BLaER1 treated with 17β-estradiol and CSF1 and Interleukin-3, amounts not matched to agents 10 nM and 100 nM (cell line): ENCODE data around the gene ZIC4.

Experiments
- H3K27ac ChIP-seq, 11 experiments: shearing (Covaris generic); formaldehyde crosslinking; 2 replicates each; pipeline ENCODE4 v1.8.1; 2022
- H3K27me3 ChIP-seq, 11 experiments: shearing (Covaris generic); formaldehyde crosslinking; 2 replicates each; pipeline ENCODE4 v1.8.1; 2022
- H3K36me3 ChIP-seq, 11 experiments: shearing (Covaris generic); formaldehyde crosslinking; 2 replicates each; pipeline ENCODE4 v1.8.1; 2022
- H3K4me1 ChIP-seq, 10 experiments: shearing (Covaris generic); formaldehyde crosslinking; 2 replicates each; pipeline ENCODE4 v1.8.1; 2022
- H3K4me2 ChIP-seq, 11 experiments: shearing (Covaris generic); formaldehyde crosslinking; 2 replicates each; pipeline ENCODE4 v1.8.1; 2022
- H3K4me3 ChIP-seq, 10 experiments: shearing (Covaris generic); formaldehyde crosslinking; 2 replicates each; pipeline ENCODE4 v1.8.1; 2022
- H3K9ac ChIP-seq, 11 experiments: shearing (Covaris generic); formaldehyde crosslinking; 2 replicates each; pipeline ENCODE4 v1.8.1; 2022
- H3K9me3 ChIP-seq, 11 experiments: shearing (Covaris generic); formaldehyde crosslinking; replicated peaks in 1 of 11; 2 replicates each; pipeline ENCODE4 v1.8.1; 2022
- H4K20me1 ChIP-seq, 11 experiments: shearing (Covaris generic); formaldehyde crosslinking; 2 replicates each; pipeline ENCODE4 v1.8.1; 2022
- Cebpa-rat ChIP-seq, 11 experiments: shearing (Covaris generic); IDR thresholded peaks; 2 replicates each; pipeline ENCODE4 v1.8.1; 2022

Gene ZIC4

GRCh38 chr3:147408188-147409100 lies 2.1 kb upstream of the ZIC4 start:
- Histone ChIP-seq H3K27me3 (peaks cover 99 to 100% (median 100%) of the 10 kb centered on the region in 11 experiments), H3K4me2 (peak overlapping the region in 2 of 11 experiments; percentile 1 to 16; a peak in 1 of 22 replicates), H3K36me3 (no peaks in the 10 kb centered on the region), H3K4me1 (peaks cover 12 to 22% (median 19%) of the 10 kb centered on the region in 10 experiments), H4K20me1 (peaks cover 0 to 28% (median 14%) of the 10 kb centered on the region in 11 experiments; a peak in 8 of 22 replicates), H3K27ac (no peak overlapping the region), H3K9me3 (peaks cover 55 to 90% (median 74%) of the 10 kb centered on the region in 11 experiments), H3K9ac (no peak overlapping the region), H3K4me3 (no peak overlapping the region; a peak in 2 of 20 replicates)
- no peak for TF ChIP-seq Cebpa-rat (IDR thresholded peaks at IDR 0.05)

- Histone ChIP-seq H4K20me1 (peaks cover 0 to 22% (median 8%) of the 10 kb centered on the region in 11 experiments; a peak in 8 of 22 replicates), H3K9ac (no peak overlapping the region), H3K4me2 (peak overlapping the region in 10 of 11 experiments; percentile 47 to 71 (median 58); a peak in 15 of 22 replicates), H3K27ac (no peak overlapping the region), H3K9me3 (peaks cover 47 to 82% (median 67%) of the 10 kb centered on the region in 11 experiments), H3K4me1 (peaks cover 12 to 24% (median 21%) of the 10 kb centered on the region in 10 experiments), H3K36me3 (no peaks in the 10 kb centered on the region), H3K27me3 (peaks cover 98 to 100% (median 100%) of the 10 kb centered on the region in 11 experiments), H3K4me3 (0 out of 20 replicates have a peak overlapping the region, but pooled peaks of 1 of the 10 experiments have one; percentile 12)
- no peak for TF ChIP-seq Cebpa-rat (IDR thresholded peaks at IDR 0.05)
Observed at GRCh38 chr3:147407498-147408187, 1.3 kb upstream of the ZIC4 start.

DNA sequence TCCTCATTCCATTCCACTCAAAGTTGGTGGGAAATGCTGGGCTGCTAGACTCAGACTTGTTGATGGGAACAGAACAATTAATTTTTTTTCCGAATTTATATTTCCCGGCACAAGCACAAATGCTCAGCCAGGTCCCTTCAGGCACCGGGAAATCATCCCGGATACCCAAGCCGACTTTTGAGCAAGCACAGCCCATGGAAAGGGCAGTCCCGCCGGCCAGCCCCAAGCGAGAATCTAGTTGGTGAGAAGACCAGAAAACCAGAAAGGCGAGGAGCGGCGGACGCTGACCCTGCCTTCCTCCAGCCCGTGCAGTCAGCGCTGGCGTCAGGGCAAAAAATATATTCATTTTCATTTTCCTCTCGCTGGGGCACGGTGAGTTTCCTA lies 763 bp upstream of the ZIC4 start:
- H3K36me3 ChIP-seq, result no peaks in the 10 kb centered on the region
- H3K27me3 ChIP-seq, result peaks cover 98 to 100% (median 100%) of the 10 kb centered on the region in 11 experiments
- H4K20me1 ChIP-seq, result peaks cover 0 to 19% (median 5%) of the 10 kb centered on the region in 11 experiments; a peak in 7 of 22 replicates
- no peak overlapping the region for H3K9ac ChIP-seq
- H3K27ac ChIP-seq, result no peak overlapping the region
- TF ChIP-seq Cebpa-rat (IDR thresholded peaks at IDR 0.05), result no peak
- peak overlapping the region in 2 of 10 experiments; percentile 11 to 12; a peak in 1 of 20 replicates for H3K4me3 ChIP-seq
- H3K4me1 ChIP-seq, result peaks cover 12 to 29% (median 21%) of the 10 kb centered on the region in 10 experiments
- peaks cover 42 to 77% (median 61%) of the 10 kb centered on the region in 11 experiments for H3K9me3 ChIP-seq
- H3K4me2 ChIP-seq, result peak overlapping the region; percentile 47 to 71 (median 60)

DNA sequence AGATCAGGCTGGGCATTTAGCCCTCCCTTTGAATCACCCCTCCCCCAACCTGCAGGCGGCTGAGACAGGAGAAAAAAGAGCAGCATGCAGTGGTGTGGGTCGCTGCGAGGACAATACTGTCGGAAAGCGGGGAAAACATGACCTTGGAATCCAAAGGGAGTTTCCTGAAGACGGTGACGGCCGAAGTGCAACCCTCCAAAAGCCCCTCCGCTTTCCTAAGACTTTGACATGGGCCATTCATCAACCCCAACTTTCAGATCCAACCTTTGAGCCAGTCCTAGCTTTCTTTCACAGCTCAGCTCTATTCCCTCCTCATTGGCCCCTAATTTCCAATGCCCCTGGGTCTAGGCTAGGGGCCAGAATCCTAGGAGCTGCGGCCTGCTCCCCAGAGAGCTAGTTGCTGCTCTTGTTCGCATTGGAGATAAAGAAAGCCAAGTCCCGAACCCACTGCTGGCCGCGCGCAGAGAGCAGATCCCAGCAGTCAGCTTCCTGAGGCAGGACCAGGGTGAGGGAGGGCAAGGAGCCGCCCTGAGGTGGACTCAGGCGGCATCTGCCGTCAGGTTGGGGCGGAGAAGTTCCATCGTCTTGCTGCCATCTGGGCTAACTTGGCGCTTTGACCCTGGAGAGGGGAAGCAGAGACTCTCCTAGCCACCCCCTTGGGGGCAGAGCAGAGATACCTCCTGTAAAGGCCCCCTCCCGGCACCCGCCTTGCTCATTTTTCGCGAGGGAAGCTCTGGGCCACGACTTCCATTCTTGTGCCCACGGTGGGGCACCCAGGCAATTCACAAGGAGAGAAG lies 914 bp downstream of the ZIC4 start:
- Histone ChIP-seq H3K27ac (no peak overlapping the region), H4K20me1 (peaks cover 0 to 16% (median 5%) of the 10 kb centered on the region in 11 experiments; a peak in 7 of 22 replicates), H3K9me3 (peaks cover 29 to 61% (median 45%) of the 10 kb centered on the region in 11 experiments), H3K9ac (no peak overlapping the region), H3K36me3 (no peaks in the 10 kb centered on the region), H3K4me3 (no peak overlapping the region), H3K27me3 (peaks cover 86 to 100% (median 97%) of the 10 kb centered on the region in 11 experiments), H3K4me1 (peaks cover 12 to 27% (median 16%) of the 10 kb centered on the region in 10 experiments), H3K4me2 (peak overlapping the region in 4 of 11 experiments; percentile 49 to 71 (median 66); a peak in 5 of 22 replicates)
- no peak for TF ChIP-seq Cebpa-rat (IDR thresholded peaks at IDR 0.05)

DNA sequence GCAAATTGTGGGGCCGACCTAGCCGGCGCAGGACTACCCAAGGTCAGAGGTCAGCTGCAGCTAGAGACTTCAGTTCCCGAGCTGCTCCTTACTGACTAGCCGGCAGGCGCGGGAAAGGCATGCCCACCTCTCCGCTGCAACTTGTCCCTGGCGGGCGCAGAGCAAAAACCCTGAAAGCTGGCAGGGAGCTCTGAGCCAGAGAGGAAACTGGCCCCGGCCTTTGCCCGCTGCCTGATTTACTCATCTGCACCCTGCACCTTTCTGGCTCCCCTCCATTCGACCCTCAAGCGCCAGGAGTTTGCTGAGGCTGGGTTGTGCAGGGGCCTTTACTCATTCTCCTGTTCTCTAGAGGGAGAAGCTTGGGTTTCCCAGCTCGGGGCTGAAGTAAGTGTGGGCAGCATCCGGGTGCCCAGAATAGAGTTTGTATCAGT lies 1.5 kb downstream of the ZIC4 start:
- TF ChIP-seq Cebpa-rat (IDR thresholded peaks at IDR 0.05), result no peak

DNA sequence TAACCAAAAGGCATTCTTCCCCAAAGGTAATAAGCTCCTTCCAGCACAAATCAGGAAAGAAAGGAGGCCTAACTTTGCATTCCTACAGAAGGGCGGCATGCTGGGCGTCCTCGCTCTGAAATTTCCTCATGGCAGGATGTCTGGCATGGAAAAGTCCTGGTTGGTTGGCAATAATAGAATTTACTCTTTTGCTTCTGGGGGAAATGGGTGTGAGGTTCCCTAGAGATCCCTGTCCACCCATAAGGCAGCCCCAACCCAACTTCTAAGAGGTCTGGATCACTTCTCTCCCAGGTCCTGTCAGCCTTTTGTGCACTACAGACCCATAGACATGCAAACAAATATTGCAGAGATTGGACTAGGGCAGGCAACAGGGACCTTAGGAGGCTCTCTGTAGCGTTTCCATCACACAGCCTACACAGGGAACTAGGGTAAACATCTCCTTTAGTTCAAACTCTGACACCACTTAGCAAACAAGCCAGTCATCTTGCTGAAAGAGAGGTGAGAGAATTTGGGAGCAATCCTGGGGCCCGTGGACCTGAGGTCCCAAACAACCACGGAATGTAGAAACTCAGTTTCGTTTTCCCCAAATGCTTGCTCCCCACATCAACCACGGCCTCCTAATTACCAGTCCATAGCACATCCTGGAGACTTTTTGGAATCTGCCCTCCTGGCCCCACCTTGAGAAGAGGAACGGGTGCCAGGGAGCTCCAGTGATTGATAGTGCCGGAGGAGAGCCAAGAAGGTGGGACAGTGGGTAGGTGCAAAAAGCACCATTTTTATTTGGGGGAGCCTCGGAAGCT lies 2.1 kb downstream of the ZIC4 start:
- H3K27me3 ChIP-seq, result peaks cover 73 to 91% (median 84%) of the 10 kb centered on the region in 11 experiments
- no peak overlapping the region for H3K4me2 ChIP-seq
- H4K20me1 ChIP-seq, result peaks cover 0 to 16% (median 5%) of the 10 kb centered on the region in 11 experiments; a peak in 7 of 22 replicates
- peaks cover 12 to 25% (median 14%) of the 10 kb centered on the region in 10 experiments for H3K4me1 ChIP-seq
- H3K9me3 ChIP-seq, result peaks cover 18 to 48% (median 33%) of the 10 kb centered on the region in 11 experiments
- no peak overlapping the region for H3K9ac ChIP-seq
- TF ChIP-seq Cebpa-rat (IDR thresholded peaks at IDR 0.05), result no peak
- no peaks in the 10 kb centered on the region for H3K36me3 ChIP-seq
- no peak overlapping the region for H3K27ac ChIP-seq
- no peak overlapping the region for H3K4me3 ChIP-seq

More for the DNA sequence above, 1.5 kb downstream of the ZIC4 start:
- Histone ChIP-seq H3K4me2 (no peak overlapping the region), H3K9me3 (peaks cover 24 to 54% (median 39%) of the 10 kb centered on the region in 11 experiments), H3K4me3 (no peak overlapping the region), H4K20me1 (peaks cover 0 to 16% (median 5%) of the 10 kb centered on the region in 11 experiments; a peak in 7 of 22 replicates), H3K9ac (no peak overlapping the region), H3K36me3 (no peaks in the 10 kb centered on the region), H3K27ac (no peak overlapping the region), H3K4me1 (peaks cover 12 to 25% (median 14%) of the 10 kb centered on the region in 10 experiments), H3K27me3 (peaks cover 80 to 97% (median 91%) of the 10 kb centered on the region in 11 experiments)

- H3K36me3 ChIP-seq, result no peaks in the 10 kb centered on the region
- H3K4me3 ChIP-seq, result no peak overlapping the region
- H3K4me1 ChIP-seq, result peaks cover 12 to 25% (median 14%) of the 10 kb centered on the region in 10 experiments
- TF ChIP-seq Cebpa-rat (IDR thresholded peaks at IDR 0.05), result no peak
- H3K27ac ChIP-seq, result no peak overlapping the region
- H4K20me1 ChIP-seq, result peaks cover 0 to 16% (median 5%) of the 10 kb centered on the region in 11 experiments; a peak in 7 of 22 replicates
- H3K9ac ChIP-seq, result no peak overlapping the region
- peaks cover 67 to 84% (median 78%) of the 10 kb centered on the region in 11 experiments for H3K27me3 ChIP-seq
- H3K4me2 ChIP-seq, result no peak overlapping the region; a peak in 1 of 22 replicates
- peaks cover 11 to 42% (median 28%) of the 10 kb centered on the region in 11 experiments for H3K9me3 ChIP-seq
Observed at GRCh38 chr3:147403511-147403910, 2.8 kb downstream of the ZIC4 start.
